NAMALWA (cell line): ENCODE results near the gene NXPH3.

ENCODE experiments used
- DNase-seq: peaks from one replicate; pipeline ENCODE4 v3.0.0-alpha.2; 2015; ENCODE audit warnings: low spot score

The NXPH3 gene

GRCh38 chr17:49554694-49555494, 20.8 kb upstream of the NXPH3 start:
- DNase-seq: no peak

GRCh38 chr17:49555495-49556222, 20.0 kb upstream of the NXPH3 start:
- DNase-seq: no peak

- peak; percentile 83 for DNase-seq
These were observed 19.3 kb upstream of the NXPH3 start for GRCh38 chr17:49556223-49556943.

GRCh38 chr17:49557312-49558024, 18.2 kb upstream of the NXPH3 start:
- DNase-seq: peak; percentile 68

GRCh38 chr17:49564638-49565037, 11.0 kb upstream of the NXPH3 start:
- DNase-seq: no peak

GRCh38 chr17:49565948-49566491, 9.7 kb upstream of the NXPH3 start:
- DNase-seq: no peak

GRCh38 chr17:49566668-49567071, 9.0 kb upstream of the NXPH3 start:
- DNase-seq: no peak

GRCh38 chr17:49567104-49567521, 8.6 kb upstream of the NXPH3 start:
- DNase-seq: no peak

- DNase-seq: peak; percentile 86
These were observed 7.6 kb upstream of the NXPH3 start for GRCh38 chr17:49567871-49568694.

GRCh38 chr17:49568695-49569047, 7.0 kb upstream of the NXPH3 start:
- DNase-seq: peak; percentile 23

- no peak for DNase-seq
These were observed 5.0 kb upstream of the NXPH3 start for GRCh38 chr17:49570540-49571242.

GRCh38 chr17:49571283-49571682, 4.4 kb upstream of the NXPH3 start:
- DNase-seq: no peak

- DNase-seq: no peak
These were observed 3.9 kb upstream of the NXPH3 start for GRCh38 chr17:49571764-49572163.

GRCh38 chr17:49572226-49572625, 3.4 kb upstream of the NXPH3 start:
- DNase-seq: no peak

GRCh38 chr17:49572806-49573420, 2.8 kb upstream of the NXPH3 start:
- no peak for DNase-seq

- DNase-seq: no peak
These were observed 2.0 kb upstream of the NXPH3 start for GRCh38 chr17:49573510-49574322.

- no peak for DNase-seq
These were observed 1.3 kb upstream of the NXPH3 start for GRCh38 chr17:49574323-49574781.

- DNase-seq: no peak
These were observed 559 bp upstream of the NXPH3 start for GRCh38 chr17:49574945-49575678.
